Gastrocnemius medialis (tissue), 4 donors: Measurements from ENCODE around the gene RBMS3. TPM values are rescaled to one million over a fixed set of nuclear protein-coding genes. Genes with fewer than 3 reads are reported as not detected.

Source experiments
- ATAC-seq, 2 donors: fragments of 150-250 bp; one replicate each; pipeline ENCODE4 v1.9.1; 2016
- DNase-seq, 2 donors: peaks; one replicate each; pipeline ENCODE4 v3.0.0-alpha.2; 2019
- H3K27ac ChIP-seq, 4 donors: fragments of 200-600 bp; sonication (generic); 1 replicate in 1 of 4; 2 replicates in 3 of 4; pipeline ENCODE4 v1.5.1; 2016 to 2018; ENCODE audit warnings: mild to moderate bottlenecking in 2 of 4, moderate library complexity in 1 of 4
- H3K27me3 ChIP-seq, 3 donors: fragments of 200-600 bp; sonication (generic) in 2 of 3; 1 replicate in 1 of 3; 2 replicates in 2 of 3; pipeline versions ENCODE4 v1.5.1 to v1.6.0; 2016 to 2019; ENCODE audit warnings: mild to moderate bottlenecking in 1 of 3, moderate library complexity in 1 of 3
- H3K36me3 ChIP-seq, 2 donors: fragments of 200-600 bp; sonication (generic) in 1 of 2; one replicate each; pipeline ENCODE4 v1.5.1; 2017 to 2018
- H3K4me1 ChIP-seq, 2 donors: fragments of 200-600 bp; sonication (generic) in 1 of 2; one replicate each; pipeline ENCODE4 v1.5.1; 2016 to 2017; ENCODE audit warnings: mild to moderate bottlenecking in 2 of 2
- H3K4me3 ChIP-seq, 4 donors: fragments of 200-600 bp; sonication (generic) in 3 of 4; 1 replicate in 1 of 4; 2 replicates in 3 of 4; pipeline ENCODE4 v1.5.1; 2016 to 2019; ENCODE audit warnings: mild to moderate bottlenecking in 2 of 4
- H3K9me3 ChIP-seq, 3 donors: fragments of 200-600 bp; sonication (generic) in 2 of 3; 1 replicate in 1 of 3; 2 replicates in 2 of 3; pipeline ENCODE4 v1.5.1; 2016 to 2019
- CTCF ChIP-seq, 5 experiments: fragments of 450-650 bp in 3 of 5; fragments of 200-600 bp in 2 of 5; sonication (generic) in 2 of 5; IDR thresholded peaks in 4 of 5; conservative IDR thresholded peaks in 1 of 5; 1 replicate in 4 of 5; 2 replicates in 1 of 5; pipeline ENCODE4 v1.5.1; 2016 to 2019; ENCODE audit warnings: antibody characterized with exemption in 5 of 5, mild to moderate bottlenecking in 3 of 5, moderate library complexity in 3 of 5
- POLR2A ChIP-seq, 2 donors: fragments of 450-650 bp; IDR thresholded peaks; one replicate each; pipeline ENCODE4 v1.6.1; 2017; ENCODE audit warnings: antibody characterized with exemption in 2 of 2, mild to moderate bottlenecking in 2 of 2, moderate library complexity in 2 of 2
- in situ Hi-C, 4 donors: fragments of 200-750 bp; cut with MboI; loops; one replicate each; pipeline versions ENCODE4 v1.15.0 to v1.8.0; 2017; ENCODE audit warnings: low sequenced_read_pairs in 4 of 4
- intact Hi-C: fragments of 100-400 bp; cut with DNase I; formaldehyde crosslinking; loops from one replicate; pipeline ENCODE4 v1.15.1; 2023; ENCODE audit warnings: low total_unique reads
- total RNA-seq, 4 donors: library from RNA; depleted of rRNA; stranded (reverse); fragments of >200 nt; gene quantifications; one replicate each; pipeline versions ENCODE4 v1.1.0 to v1.2.3, GENCODE V29; 2016

Gene RBMS3
- total RNA-seq, 4 donors from 2014 or later: 16.1 to 38.8 (median 22.7) TPM

GRCh38 chr3:29333576-29333975, 52.7 kb downstream of the RBMS3 start:
- Histone ChIP-seq H3K27me3 (no peaks in the 10 kb centered on the region), H3K4me1 (peaks cover 78 to 86% of the 10 kb centered on the region in 2 donors), H3K27ac (peak overlapping the region in 3 of 4 donors; percentile 6 to 73 (median 17)), H3K36me3 (no peaks in the 10 kb centered on the region), H3K4me3 (peak overlapping the region in 1 of 4 donors; percentile 7), H3K9me3 (no peaks in the 10 kb centered on the region)
- TF ChIP-seq CTCF (IDR thresholded peaks at IDR 0.05 in 4 of 5, conservative IDR thresholded peaks at IDR 0.05 in 1 of 5) (no peak), POLR2A (IDR thresholded peaks at IDR 0.05) (no peak)
- intact Hi-C loops (loop anchor here (5.0 kb wide), 1 partner anchor 184 kb away; no protein-coding TSS in a partner anchor), in situ Hi-C loops (no loop called here)
- ATAC-seq (no peak), DNase-seq (no peak)

DNA sequence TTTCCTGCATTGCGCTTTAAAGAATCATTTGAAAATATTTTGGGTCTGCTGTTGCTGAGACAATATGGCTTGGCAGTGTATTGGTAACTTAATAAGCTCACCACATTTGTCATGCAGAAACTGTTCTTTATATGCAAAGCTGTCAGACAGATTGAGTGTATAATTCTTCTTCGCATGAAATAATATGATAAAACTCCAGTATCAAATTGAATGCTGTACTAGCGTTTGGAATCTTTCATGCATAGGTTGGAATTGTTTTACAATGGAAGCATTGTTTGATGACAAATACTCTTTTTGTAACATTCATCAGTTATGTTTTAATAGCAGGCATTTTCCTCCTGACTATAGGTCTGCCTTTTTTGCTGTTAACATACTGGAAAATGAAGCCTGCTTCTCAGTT, 53.8 kb downstream of the RBMS3 start:
- Histone ChIP-seq H3K4me3 (peak overlapping the region; percentile 31 to 53 (median 42)), H3K27ac (peak overlapping the region in 2 of 4 donors; percentile 54 to 74), H3K4me1 (peaks cover 76 to 85% of the 10 kb centered on the region in 2 donors), H3K9me3 (no peaks in the 10 kb centered on the region), H3K36me3 (no peaks in the 10 kb centered on the region), H3K27me3 (no peaks in the 10 kb centered on the region)
- in situ Hi-C loops: no loop called here
- intact Hi-C loops: loop anchor here (5.0 kb wide), 1 partner anchor 183 kb away; no protein-coding TSS in a partner anchor
- ATAC-seq: no peak
- TF ChIP-seq CTCF (IDR thresholded peaks at IDR 0.05 in 4 of 5, conservative IDR thresholded peaks at IDR 0.05 in 1 of 5): no peak
- no peak for TF ChIP-seq POLR2A (IDR thresholded peaks at IDR 0.05)
- no peak for DNase-seq

GRCh38 chr3:29335438-29335837, 54.6 kb downstream of the RBMS3 start:
- in situ Hi-C loops (no loop called here), intact Hi-C loops (no loop called here)
- peak overlapping the region; percentile 54 to 74 (median 64) for H3K27ac ChIP-seq
- DNase-seq (peak; percentile 65 to 70), ATAC-seq (peak; percentile 81 to 82)
- H3K9me3 ChIP-seq: no peaks in the 10 kb centered on the region
- TF ChIP-seq CTCF (IDR thresholded peaks at IDR 0.05 in 4 of 5, conservative IDR thresholded peaks at IDR 0.05 in 1 of 5) (no peak), POLR2A (IDR thresholded peaks at IDR 0.05) (no peak)
- H3K27me3 ChIP-seq: no peaks in the 10 kb centered on the region
- H3K36me3 ChIP-seq: no peaks in the 10 kb centered on the region
- H3K4me3 ChIP-seq: peak overlapping the region; percentile 31 to 53 (median 42)
- peaks cover 69 to 88% of the 10 kb centered on the region in 2 donors for H3K4me1 ChIP-seq

DNA sequence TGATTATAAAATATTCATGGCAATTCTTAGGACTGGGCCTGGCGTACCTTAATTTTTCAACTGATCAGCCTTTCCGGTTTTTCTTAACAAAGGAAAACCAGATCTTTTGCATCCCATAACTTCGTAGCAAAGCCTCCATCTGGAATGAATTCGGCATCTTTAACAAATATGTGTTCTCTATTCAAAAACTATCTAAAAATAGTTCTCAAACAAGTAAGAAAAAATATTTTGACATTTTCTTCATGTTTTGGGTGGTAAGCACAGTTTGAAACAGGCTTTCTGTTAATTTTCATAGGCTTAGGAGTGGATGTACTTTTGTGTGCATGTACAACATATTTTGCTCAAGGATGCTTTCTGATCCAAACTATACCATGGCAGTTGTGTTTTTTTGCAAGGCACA, 55.1 kb downstream of the RBMS3 start:
- Histone ChIP-seq H3K4me3 (peak overlapping the region; percentile 31 to 53 (median 42)), H3K36me3 (no peaks in the 10 kb centered on the region), H3K9me3 (no peaks in the 10 kb centered on the region), H3K4me1 (peaks cover 64 to 84% of the 10 kb centered on the region in 2 donors), H3K27me3 (no peaks in the 10 kb centered on the region), H3K27ac (peak overlapping the region; percentile 54 to 74 (median 64))
- in situ Hi-C loops: no loop called here
- no peak for DNase-seq
- TF ChIP-seq CTCF (IDR thresholded peaks at IDR 0.05 in 4 of 5, conservative IDR thresholded peaks at IDR 0.05 in 1 of 5) (no peak), POLR2A (IDR thresholded peaks at IDR 0.05) (no peak)
- intact Hi-C loops: no loop called here
- no peak for ATAC-seq

DNA sequence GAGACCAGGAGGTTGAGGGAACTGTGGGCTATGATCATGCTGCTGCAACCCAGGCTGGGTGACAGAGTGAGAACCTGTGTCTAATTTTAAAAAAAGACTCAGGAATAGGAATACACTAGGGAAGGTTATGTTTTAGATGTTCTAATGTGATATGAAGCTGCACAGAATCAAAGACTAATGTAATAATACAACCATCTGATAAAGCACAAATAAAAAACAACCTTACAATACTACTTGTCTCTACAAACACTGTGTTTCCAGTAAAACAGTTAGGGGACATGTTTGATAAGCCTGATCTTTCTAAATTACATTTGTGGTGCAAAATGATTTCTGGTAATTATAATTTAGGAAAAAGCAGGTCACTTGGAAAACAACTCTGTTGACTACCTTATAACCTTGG, 56.7 kb downstream of the RBMS3 start:
- Histone ChIP-seq H3K36me3 (no peaks in the 10 kb centered on the region), H3K27me3 (no peaks in the 10 kb centered on the region), H3K27ac (no peak overlapping the region), H3K4me1 (peaks cover 50 to 69% of the 10 kb centered on the region in 2 donors), H3K9me3 (no peaks in the 10 kb centered on the region), H3K4me3 (no peak overlapping the region)
- no peak for DNase-seq
- TF ChIP-seq POLR2A (IDR thresholded peaks at IDR 0.05): no peak
- TF ChIP-seq CTCF (IDR thresholded peaks at IDR 0.05 in 4 of 5, conservative IDR thresholded peaks at IDR 0.05 in 1 of 5): no peak
- intact Hi-C loops: no loop called here
- ATAC-seq: no peak
- in situ Hi-C loops: no loop called here
